Left forelimb (tissue), 1 donor: ENCODE measurements around the gene XYLT2.
"Not testable (repeated sequence)": the region's sequence is repeated elsewhere in the genome, so short reads cannot be mapped to it uniquely, and the experiment has no call there.

Experiments
- DNase-seq: peaks from one replicate; pipeline ENCODE4 v3.0.0-alpha.2; 2018; ENCODE audit warnings: low spot score

The XYLT2 gene

GRCh38 chr17:50389534-50389933, 43.6 kb downstream of the XYLT2 start:
- no peak for DNase-seq

- DNase-seq: no peak
Observed at GRCh38 chr17:50392621-50393020, 46.7 kb downstream of the XYLT2 start.

GRCh38 chr17:50393700-50394099, 47.8 kb downstream of the XYLT2 start:
- DNase-seq: no peak

- no peak for DNase-seq
Observed at GRCh38 chr17:50394711-50395110, 48.8 kb downstream of the XYLT2 start.

- DNase-seq: no peak
Observed at GRCh38 chr17:50396261-50397110, 50.6 kb downstream of the XYLT2 start.

GRCh38 chr17:50397111-50397918, 51.4 kb downstream of the XYLT2 start, which contains the start of gene LRRC59:
Gene LRRC59 (minus strand): TSS chr17:50397523. CDS start chr17:50397317, 206 bp downstream.
- DNase-seq: peak; percentile 95

GRCh38 chr17:50397919-50398285, 52.0 kb downstream of the XYLT2 start:
- no peak for DNase-seq

GRCh38 chr17:50398672-50399071, 52.7 kb downstream of the XYLT2 start:
- not testable (repeated sequence) for DNase-seq

- not testable (repeated sequence) for DNase-seq
Observed at GRCh38 chr17:50399591-50399990, 53.7 kb downstream of the XYLT2 start.

GRCh38 chr17:50405351-50405750, 59.4 kb downstream of the XYLT2 start:
- DNase-seq: not testable (repeated sequence)

GRCh38 chr17:50406578-50406977, 60.7 kb downstream of the XYLT2 start:
- DNase-seq: no peak

- DNase-seq: no peak
Observed at GRCh38 chr17:50407921-50408320, 62.0 kb downstream of the XYLT2 start.
